Stimulated activated CD8-positive, alpha-beta memory T cell treated with anti-CD3 and anti-CD28 coated beads, Interleukin-12 subunit alpha, Interleukin-12 subunit beta, amount 100 ng/mL, for 1 hour (primary cell): ENCODE data around the gene NPAS2.

Experiments used
- DNase-seq: peaks from one replicate; pipeline ENCODE4 v3.0.0-alpha.2; 2020; ENCODE audit warnings: low read depth

Gene NPAS2

GRCh38 chr2:101014264-101014857, 194.4 kb downstream of the NPAS2 start:
- no peak for DNase-seq

GRCh38 chr2:101017371-101017770, 197.4 kb downstream of the NPAS2 start:
- DNase-seq: no peak

GRCh38 chr2:101018934-101019333, 199.0 kb downstream of the NPAS2 start:
- DNase-seq: no peak

- no peak for DNase-seq
These were observed 202.3 kb downstream of the NPAS2 start for GRCh38 chr2:101022221-101022620.

GRCh38 chr2:101023327-101024107, 203.6 kb downstream of the NPAS2 start:
- DNase-seq: no peak

GRCh38 chr2:101025561-101025960, 205.6 kb downstream of the NPAS2 start:
- DNase-seq: no peak

GRCh38 chr2:101026253-101026701, 206.3 kb downstream of the NPAS2 start:
- DNase-seq: no peak

GRCh38 chr2:101026923-101027469, 207.1 kb downstream of the NPAS2 start:
- DNase-seq: no peak

- no peak for DNase-seq
These were observed 207.9 kb downstream of the NPAS2 start for GRCh38 chr2:101027852-101028251.

- no peak for DNase-seq
These were observed 211.1 kb downstream of the NPAS2 start for GRCh38 chr2:101030866-101031554.

- DNase-seq: no peak
These were observed 212.3 kb downstream of the NPAS2 start for GRCh38 chr2:101032084-101032776.

- DNase-seq: no peak
These were observed 216.6 kb downstream of the NPAS2 start for GRCh38 chr2:101036562-101036961.

- no peak for DNase-seq
These were observed 217.3 kb downstream of the NPAS2 start for GRCh38 chr2:101037161-101037755.

- DNase-seq: no peak
These were observed 218.7 kb downstream of the NPAS2 start for GRCh38 chr2:101038455-101039255.

GRCh38 chr2:101040072-101040471, 220.1 kb downstream of the NPAS2 start:
- no peak for DNase-seq

GRCh38 chr2:101040761-101041160, 220.8 kb downstream of the NPAS2 start:
- DNase-seq: no peak

- DNase-seq: no peak
These were observed 221.5 kb downstream of the NPAS2 start for GRCh38 chr2:101041413-101041812.

GRCh38 chr2:101045330-101045729, 225.4 kb downstream of the NPAS2 start:
- DNase-seq: no peak
